ENCODE results near the gene RHPN2.

DNA sequence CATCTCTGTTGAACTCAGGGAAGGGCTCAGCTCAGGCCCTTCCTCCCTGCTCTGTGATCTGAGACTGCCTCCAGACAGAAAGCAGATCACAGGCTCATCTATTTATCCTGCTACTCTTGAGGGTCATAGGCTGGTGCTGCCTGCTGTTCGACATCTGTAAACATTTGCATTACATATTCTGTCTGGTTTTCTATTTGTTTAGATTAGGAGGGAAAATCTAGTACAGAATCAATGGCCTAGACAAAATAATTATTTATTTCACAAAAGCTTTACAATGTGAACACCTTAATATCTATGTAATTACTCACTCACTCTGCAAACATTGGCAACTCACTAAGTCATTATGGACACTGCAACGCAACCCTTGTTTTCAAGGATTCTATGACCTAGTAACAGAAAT, 135.9 kb downstream of the RHPN2 start:
- TF ChIP-seq FIP1L1 (IDR thresholded peaks at IDR 0.05; ENCODE audit: borderline replicate concordance, insufficient read depth, low read depth, low read length) (no peak), E2F1 (CRISPR knock-in tag; IDR thresholded peaks at IDR 0.05) (no peak), SP1 (IDR thresholded peaks at IDR 0.05) (no peak), SP1 (CRISPR knock-in tag; IDR thresholded peaks at IDR 0.05) (no peak), ATF3 (CRISPR knock-in tag; IDR thresholded peaks at IDR 0.05) (no peak), BORCS8-MEF2B (CRISPR knock-in tag; IDR thresholded peaks at IDR 0.05) (no peak), GTF2F1 (IDR thresholded peaks at IDR 0.05; ENCODE audit: low read length) (no peak), HDAC2 (CRISPR knock-in tag; IDR thresholded peaks at IDR 0.05) (no peak), ZNF460 (CRISPR knock-in tag; IDR thresholded peaks at IDR 0.05; ENCODE audit: borderline replicate concordance) (no peak), SRSF4 (IDR thresholded peaks at IDR 0.05; ENCODE audit: low read depth, low read length, poor library complexity, severe bottlenecking) (no peak), NFYB (CRISPR knock-in tag; IDR thresholded peaks at IDR 0.05) (no peak)
- TF ChIP-seq, protein P1, sequence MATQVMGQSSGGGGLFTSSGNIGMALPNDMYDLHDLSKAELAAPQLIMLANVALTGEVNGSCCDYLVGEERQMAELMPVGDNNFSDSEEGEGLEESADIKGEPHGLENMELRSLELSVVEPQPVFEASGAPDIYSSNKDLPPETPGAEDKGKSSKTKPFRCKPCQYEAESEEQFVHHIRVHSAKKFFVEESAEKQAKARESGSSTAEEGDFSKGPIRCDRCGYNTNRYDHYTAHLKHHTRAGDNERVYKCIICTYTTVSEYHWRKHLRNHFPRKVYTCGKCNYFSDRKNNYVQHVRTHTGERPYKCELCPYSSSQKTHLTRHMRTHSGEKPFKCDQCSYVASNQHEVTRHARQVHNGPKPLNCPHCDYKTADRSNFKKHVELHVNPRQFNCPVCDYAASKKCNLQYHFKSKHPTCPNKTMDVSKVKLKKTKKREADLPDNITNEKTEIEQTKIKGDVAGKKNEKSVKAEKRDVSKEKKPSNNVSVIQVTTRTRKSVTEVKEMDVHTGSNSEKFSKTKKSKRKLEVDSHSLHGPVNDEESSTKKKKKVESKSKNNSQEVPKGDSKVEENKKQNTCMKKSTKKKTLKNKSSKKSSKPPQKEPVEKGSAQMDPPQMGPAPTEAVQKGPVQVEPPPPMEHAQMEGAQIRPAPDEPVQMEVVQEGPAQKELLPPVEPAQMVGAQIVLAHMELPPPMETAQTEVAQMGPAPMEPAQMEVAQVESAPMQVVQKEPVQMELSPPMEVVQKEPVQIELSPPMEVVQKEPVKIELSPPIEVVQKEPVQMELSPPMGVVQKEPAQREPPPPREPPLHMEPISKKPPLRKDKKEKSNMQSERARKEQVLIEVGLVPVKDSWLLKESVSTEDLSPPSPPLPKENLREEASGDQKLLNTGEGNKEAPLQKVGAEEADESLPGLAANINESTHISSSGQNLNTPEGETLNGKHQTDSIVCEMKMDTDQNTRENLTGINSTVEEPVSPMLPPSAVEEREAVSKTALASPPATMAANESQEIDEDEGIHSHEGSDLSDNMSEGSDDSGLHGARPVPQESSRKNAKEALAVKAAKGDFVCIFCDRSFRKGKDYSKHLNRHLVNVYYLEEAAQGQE (IDR thresholded peaks at IDR 0.05; ENCODE audit: borderline replicate concordance in 1 of 2, low read depth in 1 of 2, low read length in 2 of 2) = no peak

Data from HepG2 (cell line).